ENCODE measurements around the gene SMC1A.

- TF ChIP-seq PATZ1 (CRISPR knock-in tag; IDR thresholded peaks at IDR 0.05; ENCODE audit: borderline replicate concordance) (no peak), GLIS3 (CRISPR knock-in tag; IDR thresholded peaks at IDR 0.05) (no peak), ARNTL (CRISPR knock-in tag; IDR thresholded peaks at IDR 0.05; ENCODE audit: borderline replicate concordance, low read depth) (no peak), ZC3H10 (CRISPR knock-in tag; IDR thresholded peaks at IDR 0.05) (no peak), TSHZ2 (CRISPR knock-in tag; IDR thresholded peaks at IDR 0.05) (no peak), ZNF565 (CRISPR knock-in tag; conservative IDR thresholded peaks at IDR 0.05; ENCODE audit: low read depth) (no peak), BACH2 (CRISPR knock-in tag; IDR thresholded peaks at IDR 0.05; ENCODE audit: borderline replicate concordance) (no peak), OSR1 (CRISPR knock-in tag; IDR thresholded peaks at IDR 0.05) (no peak), ZNF8 (CRISPR knock-in tag; IDR thresholded peaks at IDR 0.05) (no peak), CREB5 (CRISPR knock-in tag; IDR thresholded peaks at IDR 0.05; ENCODE audit: low read depth) (no peak), TCF4 (CRISPR knock-in tag; IDR thresholded peaks at IDR 0.05; ENCODE audit: borderline replicate concordance) (no peak)
Observed at GRCh38 chrX:53449632-53450031, 27.2 kb upstream of the SMC1A start.

Measured in SK-N-SH treated with all-trans-retinoic acid at 6 μM for 48 hours (cell line).